Lower lobe of right lung (tissue), 2 donors: Measurements from ENCODE around the gene SFT2D2. TPM values are rescaled to one million over a fixed set of nuclear protein-coding genes. Genes with fewer than 3 reads are reported as not detected.
A peak's percentile ranks its signal among the peaks of the same experiment; 100 is the strongest.

Source experiments
- ATAC-seq, 2 donors: fragments of 200-7000 bp; cut with Tn5 transposase; one replicate each; pipeline ENCODE4 v1.9.1; 2020 to 2022; ENCODE audit warnings: mild to moderate bottlenecking in 2 of 2, moderate library complexity in 2 of 2
- DNase-seq: peaks from one replicate; pipeline ENCODE4 v3.0.0-alpha.2; 2020
- H3K27ac ChIP-seq: fragments of 200-600 bp; one replicate; pipeline ENCODE4 v1.8.0; 2022
- H3K27me3 ChIP-seq: fragments of 200-600 bp; one replicate; pipeline ENCODE4 v1.8.0; 2022; ENCODE audit warnings: low read depth
- H3K36me3 ChIP-seq: fragments of 200-600 bp; one replicate; pipeline ENCODE4 v1.8.0; 2022; ENCODE audit warnings: mild to moderate bottlenecking
- H3K4me1 ChIP-seq: fragments of 200-600 bp; one replicate; pipeline ENCODE4 v1.8.0; 2022
- H3K4me3 ChIP-seq: fragments of 200-600 bp; one replicate; pipeline ENCODE4 v1.8.0; 2022; ENCODE audit warnings: mild to moderate bottlenecking
- H3K9me3 ChIP-seq: fragments of 200-600 bp; one replicate; pipeline ENCODE4 v1.8.0; 2022
- CTCF ChIP-seq: fragments of 200-600 bp; IDR thresholded peaks from one replicate; pipeline ENCODE4 v1.8.0; 2022; ENCODE audit warnings: antibody characterized with exemption, mild to moderate bottlenecking
- intact Hi-C: fragments of 100-400 bp; cut with DNase I; formaldehyde crosslinking; loops from one replicate; pipeline ENCODE4 v1.11.0; 2022
- total RNA-seq: library from RNA; stranded (reverse); fragmentation: NEBNext Ultra II Directional; extraction: Animal tissue kit (Norgen Biotek cat#: 25700); gene quantifications from one replicate; pipeline ENCODE4 v1.2.1, GENCODE V29; 2021
- donor health status: DM: no; HTN: yes; CAD: no; lungs with severe emphysema.

The SFT2D2 gene
- total RNA-seq, 1 donor from 2014 or later = 74.6 TPM

GRCh38 chr1:168235548-168235885 lies 9.7 kb downstream of the SFT2D2 start:
- TF ChIP-seq CTCF = no peak
- ATAC-seq (peak in 1 of 2 donors; percentile 14), DNase-seq (no peak)
- peaks cover 27% of the 10 kb centered on the region for H3K4me1 ChIP-seq
- no peak overlapping the region for H3K27ac ChIP-seq
- no peaks in the 10 kb centered on the region for H3K9me3 ChIP-seq
- intact Hi-C loops = no loop called here
- no peaks in the 10 kb centered on the region for H3K27me3 ChIP-seq
- no peak overlapping the region for H3K4me3 ChIP-seq
- H3K36me3 ChIP-seq = peaks cover 99% of the 10 kb centered on the region

GRCh38 chr1:168235937-168236336 lies 10.1 kb downstream of the SFT2D2 start:
- Histone ChIP-seq H3K4me3 (no peak overlapping the region), H3K27me3 (no peaks in the 10 kb centered on the region), H3K27ac (no peak overlapping the region), H3K9me3 (no peaks in the 10 kb centered on the region), H3K36me3 (peaks cover 99% of the 10 kb centered on the region), H3K4me1 (peaks cover 23% of the 10 kb centered on the region)
- ATAC-seq (no peak), DNase-seq (no peak)
- intact Hi-C loops = no loop called here
- TF ChIP-seq CTCF = no peak

GRCh38 chr1:168236836-168237611 lies 11.2 kb downstream of the SFT2D2 start:
- DNase-seq (no peak), ATAC-seq (no peak)
- H3K36me3 ChIP-seq = peaks cover 99% of the 10 kb centered on the region
- no peak overlapping the region for H3K27ac ChIP-seq
- TF ChIP-seq CTCF = no peak
- H3K9me3 ChIP-seq = no peaks in the 10 kb centered on the region
- intact Hi-C loops = no loop called here
- no peaks in the 10 kb centered on the region for H3K27me3 ChIP-seq
- no peak overlapping the region for H3K4me3 ChIP-seq
- H3K4me1 ChIP-seq = peaks cover 19% of the 10 kb centered on the region

GRCh38 chr1:168243198-168243597 lies 17.4 kb downstream of the SFT2D2 start:
- no peak for TF ChIP-seq CTCF
- DNase-seq (no peak), ATAC-seq (peak; percentile 55 to 77)
- Histone ChIP-seq H3K27me3 (no peaks in the 10 kb centered on the region), H3K4me1 (peaks cover 25% of the 10 kb centered on the region), H3K9me3 (no peaks in the 10 kb centered on the region), H3K4me3 (no peak overlapping the region), H3K27ac (peak overlapping the region; percentile 68), H3K36me3 (peaks cover 95% of the 10 kb centered on the region)
- intact Hi-C loops = no loop called here

DNA sequence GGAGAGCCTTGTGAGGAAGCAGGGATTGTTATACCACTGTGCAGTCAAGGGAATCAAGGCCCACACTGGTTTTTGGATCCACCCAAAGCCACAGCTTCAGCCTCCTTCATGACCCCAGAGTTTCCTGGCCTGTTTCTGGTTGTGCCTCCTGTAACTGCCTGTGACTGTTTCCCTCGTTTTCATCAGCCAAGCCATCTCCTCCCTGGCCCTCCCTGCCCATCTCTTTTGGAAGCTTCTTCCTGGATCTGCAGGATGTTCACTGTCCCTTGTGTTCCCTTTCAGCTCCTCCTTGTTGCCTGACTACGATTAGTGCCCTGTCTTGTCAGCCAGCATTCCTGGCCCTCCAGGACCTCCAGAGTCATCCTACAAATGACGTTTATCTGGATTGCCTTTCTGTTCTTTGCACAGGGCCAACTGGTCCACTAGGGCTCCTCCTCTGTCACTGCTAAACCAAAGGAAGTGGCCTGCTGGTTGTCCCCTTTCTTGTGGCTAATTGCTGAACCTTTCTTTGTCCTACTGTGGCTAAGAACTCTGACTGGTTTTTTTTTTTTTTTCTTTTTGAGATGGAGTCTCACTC lies 17.9 kb downstream of the SFT2D2 start:
- H3K4me3 ChIP-seq = no peak overlapping the region
- H3K36me3 ChIP-seq = peaks cover 94% of the 10 kb centered on the region
- DNase-seq (no peak), ATAC-seq (peak; percentile 23 to 58)
- peak overlapping the region; percentile 68 for H3K27ac ChIP-seq
- intact Hi-C loops = no loop called here
- no peaks in the 10 kb centered on the region for H3K27me3 ChIP-seq
- peaks cover 25% of the 10 kb centered on the region for H3K4me1 ChIP-seq
- no peaks in the 10 kb centered on the region for H3K9me3 ChIP-seq
- no peak for TF ChIP-seq CTCF
